Trophoblast cell (in vitro differentiated cells and primary cell): ENCODE measurements around the gene EFHC1.

Source experiments
- DNase-seq, 2 donors: peaks; one replicate each; pipeline ENCODE4 v3.0.0-alpha.2; 2016
- H2AFZ ChIP-seq: 2 replicates; pipeline ENCODE4 v1.6.1; 2013; ENCODE audit warnings: low read length, moderate library complexity, mild to moderate bottlenecking; ENCODE audit not compliant: insufficient read depth, poor library complexity
- H2AK5ac ChIP-seq: 2 replicates; pipeline ENCODE4 v1.6.1; 2013; ENCODE audit warnings: mild to moderate bottlenecking, low read length
- H2BK120ac ChIP-seq: 2 replicates; pipeline ENCODE4 v1.6.1; 2013; ENCODE audit warnings: low read length, mild to moderate bottlenecking, moderate library complexity; ENCODE audit not compliant: insufficient read depth, poor library complexity
- H2BK12ac ChIP-seq: 2 replicates; pipeline ENCODE4 v1.6.1; 2013; ENCODE audit warnings: mild to moderate bottlenecking, low read length, moderate library complexity
- H2BK5ac ChIP-seq: 2 replicates; pipeline ENCODE4 v1.6.1; 2013; ENCODE audit warnings: low read length, low read depth, moderate library complexity, mild to moderate bottlenecking; ENCODE audit not compliant: poor library complexity
- H3K14ac ChIP-seq: 2 replicates; pipeline ENCODE4 v1.6.1; 2013; ENCODE audit warnings: mild to moderate bottlenecking, low read length
- H3K18ac ChIP-seq: 2 replicates; pipeline ENCODE4 v1.6.1; 2013; ENCODE audit warnings: mild to moderate bottlenecking, low read length
- H3K23ac ChIP-seq: 2 replicates; pipeline ENCODE4 v1.6.1; 2013; ENCODE audit warnings: low read length
- H3K27ac ChIP-seq: 2 replicates; pipeline ENCODE4 v1.5.1; 2013; ENCODE audit warnings: low read depth, mild to moderate bottlenecking, inconsistent platforms, low read length, moderate library complexity
- H3K27me3 ChIP-seq: 2 replicates; pipeline ENCODE4 v1.6.1; 2013; ENCODE audit warnings: inconsistent platforms, mild to moderate bottlenecking, low read length, moderate library complexity; ENCODE audit not compliant: insufficient read depth
- H3K36me3 ChIP-seq, 2 experiments: 1 replicate in 1 of 2; 2 replicates in 1 of 2; pipeline ENCODE4 v1.6.1; 2013; ENCODE audit warnings: low read length in 2 of 2, mild to moderate bottlenecking in 2 of 2, moderate library complexity in 1 of 2; ENCODE audit not compliant: insufficient read depth in 2 of 2, control insufficient read depth in 1 of 2
- H3K4ac ChIP-seq: 2 replicates; pipeline ENCODE4 v1.6.1; 2013; ENCODE audit warnings: low read depth, mild to moderate bottlenecking, low read length, moderate library complexity
- H3K4me1 ChIP-seq, 2 experiments: 1 replicate in 1 of 2; 2 replicates in 1 of 2; pipeline ENCODE4 v1.6.1; 2013; ENCODE audit warnings: low read length in 2 of 2, mild to moderate bottlenecking in 2 of 2, moderate library complexity in 1 of 2; ENCODE audit not compliant: insufficient read depth in 2 of 2, control insufficient read depth in 1 of 2
- H3K4me2 ChIP-seq: 2 replicates; pipeline ENCODE4 v1.6.1; 2013; ENCODE audit warnings: inconsistent platforms, mild to moderate bottlenecking, low read length, moderate library complexity
- H3K4me3 ChIP-seq: 2 replicates; pipeline ENCODE4 v1.5.1; 2013; ENCODE audit warnings: mild to moderate bottlenecking, low read depth, low read length, inconsistent platforms
- H3K79me1 ChIP-seq: one replicate; pipeline ENCODE4 v1.6.1; 2013; ENCODE audit warnings: low read length
- H3K79me2 ChIP-seq: 2 replicates; pipeline ENCODE4 v1.6.1; 2013; ENCODE audit warnings: low read length, mild to moderate bottlenecking; ENCODE audit not compliant: control insufficient read depth, insufficient read depth, poor library complexity
- H3K9ac ChIP-seq: 2 replicates; pipeline ENCODE4 v1.6.1; 2013; ENCODE audit warnings: mild to moderate bottlenecking, low read length
- H3K9me3 ChIP-seq: 2 replicates; pipeline ENCODE4 v1.6.1; 2013; ENCODE audit warnings: low read depth, mild to moderate bottlenecking, control low read depth, inconsistent platforms, low read length; ENCODE audit not compliant: insufficient read depth
- H4K12ac ChIP-seq: 2 replicates; pipeline ENCODE4 v1.6.1; 2013; ENCODE audit warnings: low read depth, mild to moderate bottlenecking, low read length, moderate library complexity
- H4K8ac ChIP-seq: 2 replicates; pipeline ENCODE4 v1.6.1; 2013; ENCODE audit warnings: low read depth, mild to moderate bottlenecking, low read length, moderate library complexity
- H4K91ac ChIP-seq: one replicate; pipeline ENCODE4 v1.6.1; 2013; ENCODE audit warnings: low read depth, mild to moderate bottlenecking, low read length, moderate library complexity
- WGBS: extraction: QIAGEN DNeasy Blood & Tissue Kit; methylation state at CpG from one replicate; pipeline ENCODE4 v1.1.7; 2013; ENCODE audit warnings: missing lambda C conversion rate; ENCODE audit not compliant: insufficient read length, insufficient coverage; ENCODE audit errors: extremely low coverage; 5-methylcytosine and 5-hydroxymethylcytosine counted together

EFHC1 gene

GRCh38 chr6:52571099-52571755, 151.1 kb downstream of the EFHC1 start:
- H3K36me3 ChIP-seq, result no peaks in the 10 kb centered on the region
- H2AFZ ChIP-seq, result no peak overlapping the region
- H4K91ac ChIP-seq, result no peak overlapping the region
- H3K14ac ChIP-seq, result no peak overlapping the region
- no peaks in the 10 kb centered on the region for H3K27me3 ChIP-seq
- no peak overlapping the region for H3K18ac ChIP-seq
- H3K4me2 ChIP-seq, result peak overlapping the region; percentile 10
- peaks cover 43 to 68% of the 10 kb centered on the region in 2 experiments for H3K4me1 ChIP-seq
- no peak overlapping the region for H3K4ac ChIP-seq
- no peak overlapping the region for H4K8ac ChIP-seq
- no peak overlapping the region for H2BK12ac ChIP-seq
- H3K9ac ChIP-seq, result no peak overlapping the region
- DNase-seq, result peak in 1 of 2 donors; percentile 55
- no peak overlapping the region for H2BK120ac ChIP-seq
- H2AK5ac ChIP-seq, result no peak overlapping the region
- no peak overlapping the region for H4K12ac ChIP-seq
- H2BK5ac ChIP-seq, result no peak overlapping the region
- no peak overlapping the region for H3K4me3 ChIP-seq
- H3K9me3 ChIP-seq, result no peaks in the 10 kb centered on the region
- H3K79me1 ChIP-seq, result peaks cover 14% of the 10 kb centered on the region
- H3K27ac ChIP-seq, result no peak overlapping the region
- WGBS, result no CpG with 5 or more reads among the region's 10 CpGs
- H3K79me2 ChIP-seq, result peaks cover 4% of the 10 kb centered on the region
- no peak overlapping the region for H3K23ac ChIP-seq

GRCh38 chr6:52572536-52572935, 152.4 kb downstream of the EFHC1 start:
- no peak overlapping the region for H3K14ac ChIP-seq
- peaks cover 14% of the 10 kb centered on the region for H3K79me2 ChIP-seq
- H4K8ac ChIP-seq, result no peak overlapping the region
- WGBS, result no CpG with 5 or more reads among the region's 4 CpGs
- no peak overlapping the region for H3K18ac ChIP-seq
- H3K36me3 ChIP-seq, result no peaks in the 10 kb centered on the region
- H2AFZ ChIP-seq, result no peak overlapping the region
- no peaks in the 10 kb centered on the region for H3K27me3 ChIP-seq
- H3K79me1 ChIP-seq, result peaks cover 20% of the 10 kb centered on the region
- H2BK5ac ChIP-seq, result no peak overlapping the region
- H2AK5ac ChIP-seq, result no peak overlapping the region
- peak overlapping the region; percentile 12 for H3K4ac ChIP-seq
- H3K4me2 ChIP-seq, result no peak overlapping the region
- no peak overlapping the region for H3K9ac ChIP-seq
- peaks cover 40 to 64% of the 10 kb centered on the region in 2 experiments for H3K4me1 ChIP-seq
- peak; percentile 62 to 68 for DNase-seq
- peak overlapping the region; percentile 36 for H3K27ac ChIP-seq
- no peak overlapping the region for H3K4me3 ChIP-seq
- no peak overlapping the region for H3K23ac ChIP-seq
- H3K9me3 ChIP-seq, result no peaks in the 10 kb centered on the region
- no peak overlapping the region for H4K12ac ChIP-seq
- no peak overlapping the region for H2BK120ac ChIP-seq
- H4K91ac ChIP-seq, result no peak overlapping the region
- no peak overlapping the region for H2BK12ac ChIP-seq

- H3K14ac ChIP-seq, result no peak overlapping the region
- DNase-seq, result no peak
- H3K23ac ChIP-seq, result no peak overlapping the region
- H3K27me3 ChIP-seq, result no peaks in the 10 kb centered on the region
- H2AFZ ChIP-seq, result no peak overlapping the region
- peak overlapping the region; percentile 73 for H3K18ac ChIP-seq
- peak overlapping the region; percentile 36 for H3K27ac ChIP-seq
- H2BK5ac ChIP-seq, result no peak overlapping the region
- peak overlapping the region; percentile 71 for H3K4ac ChIP-seq
- no peaks in the 10 kb centered on the region for H3K36me3 ChIP-seq
- peak overlapping the region; percentile 57 for H4K91ac ChIP-seq
- H3K9ac ChIP-seq, result no peak overlapping the region
- H3K79me2 ChIP-seq, result peaks cover 13% of the 10 kb centered on the region
- peaks cover 37 to 57% of the 10 kb centered on the region in 2 experiments for H3K4me1 ChIP-seq
- H2AK5ac ChIP-seq, result no peak overlapping the region
- peaks cover 17% of the 10 kb centered on the region for H3K79me1 ChIP-seq
- no peaks in the 10 kb centered on the region for H3K9me3 ChIP-seq
- peak overlapping the region; percentile 33 for H3K4me2 ChIP-seq
- no peak overlapping the region for H2BK120ac ChIP-seq
- no CpG with 5 or more reads among the region's 2 CpGs for WGBS
- no peak overlapping the region for H3K4me3 ChIP-seq
- H4K8ac ChIP-seq, result peak overlapping the region; percentile 45
- peak overlapping the region; percentile 80 for H2BK12ac ChIP-seq
- no peak overlapping the region for H4K12ac ChIP-seq
Observed at GRCh38 chr6:52573295-52573694, 153.2 kb downstream of the EFHC1 start.
